Stimulated activated naive B cell treated with anti-CD40 and anti-IgM and Interleukin-4, amounts not matched to agents 10 μg/mL and 1 μg/mL and 100 μg/mL, for 72 hours (primary cell): ENCODE data around the gene MCM3AP.

Experiments used
- ATAC-seq, 2 donors: fragments of 150-1000 bp; cut with Tn5 transposase; replicated peaks; 2 replicates each; pipeline ENCODE4 v1.10.0; 2021; ENCODE audit warnings: moderate library complexity in 1 of 2
- DNase-seq: peaks from one replicate; pipeline ENCODE4 v3.0.0; 2021
- H3K27ac Mint-ChIP-seq: one replicate; pipeline ENCODE4 v1.8.0; 2022; ENCODE audit warnings: mild to moderate bottlenecking, mixed read lengths
- H3K27me3 Mint-ChIP-seq, 2 donors: one replicate each; pipeline ENCODE4 v1.8.0; 2022; ENCODE audit warnings: mixed read lengths in 2 of 2
- H3K36me3 Mint-ChIP-seq, 2 donors: one replicate each; pipeline ENCODE4 v1.8.0; 2022; ENCODE audit warnings: mixed read lengths in 2 of 2, mild to moderate bottlenecking in 1 of 2
- H3K4me1 Mint-ChIP-seq, 2 donors: one replicate each; pipeline ENCODE4 v1.8.0; 2022; ENCODE audit warnings: mixed read lengths in 2 of 2, mild to moderate bottlenecking in 1 of 2
- H3K4me3 Mint-ChIP-seq, 2 donors: one replicate each; pipeline ENCODE4 v1.8.0; 2022; ENCODE audit warnings: mild to moderate bottlenecking in 2 of 2, mixed read lengths in 2 of 2, moderate library complexity in 1 of 2
- H3K9me3 Mint-ChIP-seq, 2 donors: one replicate each; pipeline ENCODE4 v1.8.0; 2022; ENCODE audit warnings: mixed read lengths in 2 of 2, mild to moderate bottlenecking in 1 of 2

Gene MCM3AP

DNA sequence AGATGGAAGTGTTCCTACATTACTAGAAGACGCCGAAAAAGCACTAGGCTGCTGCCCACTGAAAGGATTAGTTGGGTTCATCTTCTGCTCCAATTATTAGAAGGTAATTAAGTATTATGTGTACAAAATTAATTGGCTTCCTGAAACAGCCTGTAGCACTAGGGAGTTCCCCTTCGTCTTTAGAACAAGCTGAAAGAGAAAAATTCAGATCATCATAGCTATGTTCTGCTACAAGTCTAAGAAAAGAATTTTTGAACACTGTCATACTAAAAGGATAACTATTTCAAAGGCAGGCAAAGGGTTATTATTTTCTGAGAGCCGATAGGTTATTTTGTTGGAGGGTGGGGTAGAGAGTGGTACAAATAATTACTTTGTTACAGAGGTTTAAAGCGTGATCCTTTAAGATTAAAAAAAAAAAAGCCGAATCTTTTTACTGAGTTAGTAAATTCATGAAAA lies at the start of gene MCM3AP:
Gene MCM3AP (minus strand): TSS at position 406 of the 456 bp plus-strand sequence. CDS start 325 bp downstream, at position 81.
- Mint-ChIP-seq H3K27me3 (no peaks in the 10 kb centered on the region), H3K4me1 (peaks cover 15 to 51% of the 10 kb centered on the region in 2 donors)

DNA sequence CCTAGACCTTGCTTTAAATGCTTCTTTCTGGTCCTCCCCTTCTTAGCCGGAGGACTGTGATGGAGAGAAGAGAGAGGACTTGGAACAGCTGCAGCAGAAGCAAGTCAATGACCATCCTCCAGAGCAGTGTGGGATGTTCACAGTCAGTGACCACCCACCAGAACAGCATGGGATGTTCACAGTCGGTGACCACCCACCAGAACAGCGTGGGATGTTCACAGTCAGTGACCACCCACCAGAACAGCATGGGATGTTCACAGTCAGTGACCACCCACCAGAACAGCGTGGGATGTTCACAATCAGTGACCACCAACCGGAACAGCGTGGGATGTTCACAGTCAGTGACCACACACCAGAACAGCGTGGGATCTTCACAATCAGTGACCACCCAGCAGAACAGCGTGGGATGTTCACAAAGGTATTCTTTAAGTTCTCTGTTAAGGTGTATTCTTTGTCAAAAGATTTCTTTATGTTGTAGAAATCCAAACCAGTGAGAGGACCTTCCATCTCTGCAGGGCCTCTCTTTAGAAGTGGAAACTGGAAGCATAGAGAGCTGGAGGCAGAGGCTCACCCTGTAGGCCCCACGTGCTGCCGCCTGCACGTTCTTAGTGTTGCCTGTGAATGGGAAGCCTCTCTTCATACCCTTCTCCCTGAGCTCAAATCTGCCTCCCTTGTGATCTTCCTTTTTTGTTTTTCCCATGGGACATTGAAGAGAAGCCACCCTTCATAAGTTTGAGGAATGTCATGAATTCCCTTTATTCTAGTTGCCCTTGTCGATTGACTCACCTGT lies 49.1 kb upstream of the MCM3AP start:
- H3K9me3 Mint-ChIP-seq, result no peaks in the 10 kb centered on the region
- no peak overlapping the region for H3K4me3 Mint-ChIP-seq
- peak overlapping the region; percentile 72 for H3K27ac Mint-ChIP-seq
- H3K27me3 Mint-ChIP-seq, result no peaks in the 10 kb centered on the region
- H3K36me3 Mint-ChIP-seq, result peaks cover 38 to 44% of the 10 kb centered on the region in 2 donors
- no peak for ATAC-seq
- peaks cover 0 to 2% of the 10 kb centered on the region in 2 donors for H3K4me1 Mint-ChIP-seq
- no peak for DNase-seq

More for the DNA sequence above, at the start of gene MCM3AP:
- Mint-ChIP-seq H3K9me3 (no peaks in the 10 kb centered on the region), H3K36me3 (peaks cover 17 to 39% of the 10 kb centered on the region in 2 donors), H3K4me3 (peak within 1 kb of the TSS; percentile 98 to 99), H3K27ac (peak within 1 kb of the TSS; percentile 97)
- ATAC-seq (no peak), DNase-seq (no peak)

DNA sequence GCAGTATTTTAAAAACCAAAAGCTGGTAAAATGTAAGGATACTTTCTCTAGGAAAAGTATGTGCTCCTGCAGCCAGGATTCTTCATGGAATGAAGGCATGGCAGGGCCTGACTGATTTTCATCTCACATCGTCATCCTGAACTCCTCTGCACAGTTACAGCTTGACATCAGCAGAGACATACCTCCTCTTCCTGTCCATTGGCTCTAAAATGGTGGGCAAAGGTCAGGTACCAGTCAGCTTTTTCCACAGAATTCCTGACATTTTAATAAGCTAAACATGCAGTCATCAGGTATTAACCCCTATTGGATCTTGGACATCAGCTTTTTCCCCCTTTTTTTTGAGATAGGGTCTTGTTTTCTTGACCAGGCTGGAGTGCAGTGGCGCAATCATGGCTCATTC lies 44.4 kb upstream of the MCM3AP start:
- no peaks in the 10 kb centered on the region for H3K27me3 Mint-ChIP-seq
- no peak overlapping the region for H3K4me3 Mint-ChIP-seq
- H3K27ac Mint-ChIP-seq, result no peak overlapping the region
- peaks cover 7 to 12% of the 10 kb centered on the region in 2 donors for H3K4me1 Mint-ChIP-seq
- no peaks in the 10 kb centered on the region for H3K9me3 Mint-ChIP-seq
- ATAC-seq (no peak), DNase-seq (no peak)
- peaks cover 28 to 43% of the 10 kb centered on the region in 2 donors for H3K36me3 Mint-ChIP-seq

DNA sequence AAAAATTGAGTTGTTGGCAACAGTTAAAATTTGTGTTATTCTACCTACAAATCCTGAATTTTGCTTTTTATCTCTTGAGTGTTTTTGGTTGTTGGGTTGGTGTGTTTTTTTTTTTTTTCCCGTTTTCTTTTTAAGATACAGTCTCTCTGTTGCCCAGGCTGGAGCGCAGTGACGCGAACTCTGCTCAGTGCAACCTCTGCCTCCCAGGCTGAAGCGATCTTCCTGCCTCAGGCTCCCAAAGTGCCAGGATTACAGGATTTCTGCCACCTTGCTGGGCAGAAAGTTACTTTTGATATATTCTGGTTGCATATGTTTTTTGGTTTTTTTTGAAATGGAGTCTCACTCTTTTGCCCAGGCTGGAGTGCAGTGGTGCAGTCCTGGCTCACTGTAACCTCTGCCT lies 42.7 kb upstream of the MCM3AP start:
- H3K27me3 Mint-ChIP-seq, result no peaks in the 10 kb centered on the region
- no peak overlapping the region for H3K27ac Mint-ChIP-seq
- H3K4me1 Mint-ChIP-seq, result peaks cover 9 to 14% of the 10 kb centered on the region in 2 donors
- H3K4me3 Mint-ChIP-seq, result no peak overlapping the region
- H3K9me3 Mint-ChIP-seq, result no peaks in the 10 kb centered on the region
- H3K36me3 Mint-ChIP-seq, result peaks cover 29 to 46% of the 10 kb centered on the region in 2 donors
- ATAC-seq, result no peak
- DNase-seq, result no peak

DNA sequence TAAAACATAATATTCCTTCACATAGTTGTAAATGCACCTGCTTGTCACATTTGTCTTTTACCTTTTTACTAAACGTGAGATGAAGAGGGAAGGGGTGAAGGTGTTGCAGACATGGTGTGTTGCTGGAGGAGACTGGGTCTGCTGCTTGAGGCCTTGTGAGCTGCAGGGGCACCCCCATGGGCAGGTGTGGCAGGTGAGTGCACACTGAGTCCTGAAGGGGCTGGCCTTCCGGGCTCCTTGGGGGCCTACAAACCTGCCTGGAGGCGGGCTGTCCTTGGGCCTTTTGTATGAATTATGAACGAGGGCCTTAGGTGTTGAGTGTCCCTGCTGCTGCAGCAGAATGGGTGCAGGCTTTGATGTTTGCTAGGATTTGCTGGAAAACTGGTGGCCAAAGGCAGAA lies 42.3 kb upstream of the MCM3AP start:
- peaks cover 13 to 18% of the 10 kb centered on the region in 2 donors for H3K4me1 Mint-ChIP-seq
- DNase-seq (no peak), ATAC-seq (no peak)
- no peaks in the 10 kb centered on the region for H3K27me3 Mint-ChIP-seq
- peaks cover 27 to 46% of the 10 kb centered on the region in 2 donors for H3K36me3 Mint-ChIP-seq
- no peaks in the 10 kb centered on the region for H3K9me3 Mint-ChIP-seq
- H3K27ac Mint-ChIP-seq, result no peak overlapping the region
- no peak overlapping the region for H3K4me3 Mint-ChIP-seq

DNA sequence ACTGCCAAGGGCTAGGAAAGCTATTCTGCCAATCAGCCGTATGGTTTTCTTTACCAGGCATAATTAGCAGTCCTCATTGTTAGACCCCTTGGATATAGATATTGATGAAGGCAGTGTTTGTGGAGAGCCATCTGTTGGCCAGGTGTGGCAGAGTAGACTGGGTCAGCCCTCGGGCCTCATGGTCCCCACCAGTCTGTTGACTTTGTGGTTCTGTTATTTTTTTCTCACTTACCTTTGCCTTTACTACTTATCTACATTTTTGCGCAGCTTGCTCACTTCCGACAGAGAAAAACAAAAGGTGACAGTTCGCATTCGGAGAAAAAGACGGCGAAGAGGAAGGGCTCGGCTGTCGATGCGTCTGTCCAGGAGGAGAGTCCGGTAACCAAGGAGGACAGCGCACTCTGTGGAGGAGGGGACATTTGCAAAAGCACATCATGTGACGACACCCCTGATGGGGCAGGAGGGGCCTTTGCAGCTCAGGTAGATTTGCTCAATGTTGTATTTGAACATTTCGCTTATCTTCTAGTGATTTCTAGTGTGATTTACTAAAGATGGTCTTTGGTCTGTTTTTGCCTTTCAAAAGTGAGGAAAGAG lies 40.8 kb upstream of the MCM3AP start:
- ATAC-seq, result no peak
- Mint-ChIP-seq H3K27ac (no peak overlapping the region), H3K36me3 (peaks cover 25 to 45% of the 10 kb centered on the region in 2 donors), H3K4me3 (no peak overlapping the region), H3K27me3 (no peaks in the 10 kb centered on the region), H3K4me1 (peaks cover 19 to 28% of the 10 kb centered on the region in 2 donors), H3K9me3 (no peaks in the 10 kb centered on the region)
- DNase-seq, result no peak

DNA sequence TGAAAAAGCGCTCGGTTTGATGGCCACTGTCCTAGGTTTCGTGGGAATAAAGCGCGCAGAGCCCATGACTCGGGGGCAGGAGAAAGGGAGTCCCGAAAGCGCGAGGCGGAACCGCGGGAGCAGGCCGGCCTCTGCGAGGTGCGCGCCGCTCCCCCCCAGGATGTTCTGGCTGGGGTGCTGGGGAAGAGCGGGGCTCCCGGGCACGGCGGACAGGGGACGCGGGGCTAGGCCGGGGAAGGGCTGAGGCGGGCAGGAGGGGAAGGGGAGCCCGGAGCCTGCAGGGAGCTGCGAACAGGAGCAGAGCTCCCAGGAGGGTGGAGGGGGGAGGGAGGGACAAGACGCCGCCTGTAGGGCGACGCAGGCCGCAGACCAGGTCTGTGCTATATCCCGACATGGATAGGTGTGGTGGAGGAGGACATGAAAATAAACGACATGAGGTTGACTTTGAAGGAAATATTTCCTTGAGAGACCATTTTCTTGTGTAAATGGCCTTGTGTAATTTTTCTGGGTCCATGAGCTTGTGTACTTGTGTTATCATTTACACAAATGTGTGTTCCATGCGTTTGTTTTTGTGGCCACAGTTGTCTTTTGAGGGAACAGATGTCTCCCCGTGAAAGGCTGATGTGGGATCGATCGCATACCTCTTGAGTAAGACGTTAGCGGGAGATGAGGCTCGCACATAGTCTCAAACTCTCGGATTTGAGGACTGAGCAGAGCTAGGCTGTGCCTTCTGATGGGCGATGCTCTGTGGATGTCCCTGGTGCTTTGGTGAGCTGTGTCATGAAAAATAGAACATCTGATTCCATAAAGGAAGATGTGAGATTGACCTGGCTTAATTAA lies 39.9 kb upstream of the MCM3AP start:
- DNase-seq, result no peak
- Mint-ChIP-seq H3K36me3 (peaks cover 21 to 40% of the 10 kb centered on the region in 2 donors), H3K4me3 (peak overlapping the region; percentile 96 to 99), H3K27ac (peak overlapping the region; percentile 88), H3K4me1 (peaks cover 19 to 28% of the 10 kb centered on the region in 2 donors), H3K27me3 (no peaks in the 10 kb centered on the region), H3K9me3 (no peaks in the 10 kb centered on the region)
- peak in 1 of 2 donors; percentile 8 for ATAC-seq

DNA sequence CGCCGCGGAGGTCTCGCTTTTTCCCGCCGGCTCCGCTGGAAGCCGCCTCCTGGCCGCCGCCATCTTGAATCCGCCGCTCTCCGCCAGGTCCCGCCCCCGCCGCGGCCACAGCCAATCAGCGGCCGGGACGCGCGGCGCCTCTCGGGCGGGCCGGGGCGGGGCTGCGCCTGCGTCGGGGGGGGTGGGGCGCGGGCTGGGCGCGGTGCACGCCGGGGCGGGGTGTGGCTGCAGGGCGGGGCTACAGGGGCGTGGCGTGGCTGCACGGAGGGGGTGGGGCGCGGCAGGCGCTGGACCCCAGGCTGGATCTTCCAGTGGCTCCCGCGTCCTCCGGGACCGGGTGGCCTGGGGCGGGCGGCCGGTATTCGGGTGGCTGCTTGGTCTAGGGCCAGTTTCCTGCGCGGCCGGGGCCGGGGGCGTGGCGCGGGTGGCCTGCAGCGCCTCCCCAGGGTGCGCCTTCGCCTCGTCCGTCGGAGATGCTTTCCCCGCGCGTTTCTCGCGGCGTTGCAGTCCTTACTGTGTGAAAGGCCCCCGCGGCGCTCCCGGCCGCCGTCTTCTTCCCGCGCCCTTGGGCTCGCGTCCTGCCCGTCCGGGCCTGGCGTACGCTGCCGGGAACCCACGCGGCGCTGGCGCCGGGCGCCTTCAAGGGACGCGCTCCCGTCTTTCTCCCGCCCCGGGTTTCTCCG lies 39.1 kb upstream of the MCM3AP start:
- peak; percentile 78 for DNase-seq
- peak overlapping the region; percentile 96 to 99 for H3K4me3 Mint-ChIP-seq
- peak overlapping the region; percentile 99 for H3K27ac Mint-ChIP-seq
- H3K4me1 Mint-ChIP-seq, result peaks cover 19 to 28% of the 10 kb centered on the region in 2 donors
- peaks cover 20 to 39% of the 10 kb centered on the region in 2 donors for H3K36me3 Mint-ChIP-seq
- peak; percentile 78 to 80 for ATAC-seq
- H3K27me3 Mint-ChIP-seq, result no peaks in the 10 kb centered on the region
- H3K9me3 Mint-ChIP-seq, result no peaks in the 10 kb centered on the region

DNA sequence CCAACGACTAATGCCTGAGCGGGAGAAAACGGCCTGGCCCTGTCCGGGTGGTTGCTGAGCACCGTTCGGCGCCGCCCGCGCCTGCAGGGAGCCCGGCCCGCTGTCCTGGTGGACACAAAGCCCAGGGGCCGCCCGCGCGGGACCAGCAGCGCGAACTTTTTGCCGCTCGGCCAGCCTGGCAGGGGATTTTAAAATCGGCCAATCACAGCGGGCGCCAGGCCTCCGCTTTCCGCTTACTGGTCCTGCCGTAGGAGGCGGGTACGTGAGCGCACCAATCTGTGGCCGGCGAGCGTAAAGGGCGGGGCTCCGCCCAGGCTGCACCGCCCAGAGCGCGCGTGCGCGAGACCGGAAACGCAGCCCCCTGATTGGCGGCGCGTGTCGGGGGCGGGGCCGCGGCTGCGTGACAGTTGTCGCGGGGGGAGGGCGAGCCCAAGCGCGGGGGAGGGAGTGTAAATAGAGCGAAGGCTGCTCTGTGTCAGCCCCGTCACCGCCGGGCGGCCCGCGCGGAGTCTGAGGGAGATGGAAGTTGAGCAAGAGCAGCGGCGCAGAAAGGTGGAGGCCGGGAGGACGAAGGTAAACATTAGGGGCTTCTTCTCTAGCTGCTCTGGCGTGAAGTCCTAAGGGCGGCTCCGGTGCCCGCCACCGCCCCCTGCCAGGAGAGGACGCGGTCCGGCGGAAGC lies 38.4 kb upstream of the MCM3AP start, which contains the start of the genes C21orf58 and PCNT:
Gene C21orf58 (minus strand): TSS at position 161 of the 680 bp plus-strand sequence. CDS start 1,132 bp downstream, outside the sequence.
Gene PCNT (plus strand): TSS at position 447 of the 680 bp plus-strand sequence. CDS start 73 bp downstream, at position 520.
- peak within 1 kb of the TSS; percentile 99 for H3K27ac Mint-ChIP-seq
- DNase-seq, result peak; percentile 98
- ATAC-seq, result peak; percentile 86 to 88
- no peaks in the 10 kb centered on the region for H3K27me3 Mint-ChIP-seq
- H3K4me1 Mint-ChIP-seq, result peaks cover 19 to 28% of the 10 kb centered on the region in 2 donors
- peaks cover 15 to 32% of the 10 kb centered on the region in 2 donors for H3K36me3 Mint-ChIP-seq
- no peaks in the 10 kb centered on the region for H3K9me3 Mint-ChIP-seq
- H3K4me3 Mint-ChIP-seq, result peak within 1 kb of the TSS; percentile 96 to 99

DNA sequence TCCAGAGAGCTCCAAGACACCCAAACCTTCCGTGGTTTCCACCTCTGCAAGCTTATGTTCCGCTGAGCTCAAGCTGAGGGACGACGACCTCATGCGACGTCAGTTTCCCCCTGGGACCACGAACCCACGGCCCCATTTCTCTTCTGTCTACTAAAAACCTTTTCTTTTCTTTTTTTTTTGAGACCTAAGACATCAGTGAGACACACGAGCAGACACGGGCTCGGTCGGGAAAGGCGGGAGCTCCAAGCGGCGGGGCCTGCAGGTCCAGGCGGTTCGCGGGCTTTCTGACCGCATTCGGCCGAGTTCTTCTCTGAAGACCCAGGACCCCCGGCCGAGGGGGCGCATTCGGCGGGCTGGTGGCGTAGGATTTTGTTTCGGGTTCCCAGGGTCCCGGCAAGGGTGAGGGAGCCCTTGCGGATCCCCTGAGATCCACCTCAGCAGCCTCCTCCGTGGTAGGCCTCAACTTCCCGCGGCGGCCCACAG lies 37.9 kb upstream of the MCM3AP start:
- peaks cover 19 to 28% of the 10 kb centered on the region in 2 donors for H3K4me1 Mint-ChIP-seq

DNA sequence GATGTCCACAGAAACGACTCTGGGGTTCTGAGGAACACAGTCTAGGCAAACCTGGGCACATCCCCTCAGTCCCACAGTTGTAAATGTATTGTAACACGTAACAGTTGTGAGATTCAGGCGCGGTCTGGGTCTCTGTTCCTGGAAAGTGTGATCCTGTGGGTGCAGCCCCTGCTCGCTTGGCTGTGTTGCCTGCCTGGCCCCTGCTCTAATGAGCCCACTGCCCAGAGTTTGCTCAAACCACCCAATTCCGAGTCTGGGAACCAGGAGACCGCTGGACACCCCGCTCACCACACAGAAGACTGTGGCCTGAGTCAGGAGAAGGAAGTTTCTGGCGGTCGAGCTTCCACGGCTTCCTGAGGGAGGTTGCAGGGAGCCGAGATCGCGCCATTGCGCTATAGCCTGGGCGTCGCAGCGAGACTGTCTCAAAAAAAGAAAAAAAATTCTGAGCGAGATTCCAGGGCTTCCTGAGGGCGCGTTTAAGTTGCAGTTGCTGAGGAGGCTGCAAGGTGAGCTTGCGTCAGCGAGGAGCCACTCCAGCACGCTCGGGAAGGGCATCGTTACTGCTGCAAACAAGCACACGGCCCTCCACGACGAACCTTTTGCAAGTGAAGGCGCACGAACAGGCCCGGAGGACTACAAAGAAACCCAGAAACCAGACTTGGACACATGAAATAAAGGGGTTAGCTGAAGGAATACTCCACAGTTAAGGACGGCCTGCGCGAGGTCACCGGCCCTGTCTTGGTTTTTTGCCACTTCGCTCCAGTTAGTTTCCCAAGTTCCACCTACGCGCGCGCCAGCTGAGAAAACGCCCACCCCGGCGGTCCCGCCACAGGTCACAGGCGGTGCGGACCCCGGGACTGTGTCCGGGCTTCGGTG lies 37.2 kb upstream of the MCM3AP start:
- ATAC-seq, result no peak
- Mint-ChIP-seq H3K4me1 (peaks cover 19 to 28% of the 10 kb centered on the region in 2 donors), H3K27me3 (no peaks in the 10 kb centered on the region), H3K27ac (peak overlapping the region; percentile 91), H3K9me3 (no peaks in the 10 kb centered on the region), H3K4me3 (peak overlapping the region; percentile 96 to 99), H3K36me3 (peaks cover 8 to 22% of the 10 kb centered on the region in 2 donors)
- DNase-seq, result peak; percentile 18

More for the DNA sequence above, 37.9 kb upstream of the MCM3AP start:
- Mint-ChIP-seq H3K9me3 (no peaks in the 10 kb centered on the region), H3K27me3 (no peaks in the 10 kb centered on the region), H3K36me3 (peaks cover 9 to 29% of the 10 kb centered on the region in 2 donors), H3K4me3 (peak overlapping the region; percentile 96 to 99), H3K27ac (peak overlapping the region; percentile 91)
- DNase-seq (no peak), ATAC-seq (peak in 1 of 2 donors; percentile 3)

DNA sequence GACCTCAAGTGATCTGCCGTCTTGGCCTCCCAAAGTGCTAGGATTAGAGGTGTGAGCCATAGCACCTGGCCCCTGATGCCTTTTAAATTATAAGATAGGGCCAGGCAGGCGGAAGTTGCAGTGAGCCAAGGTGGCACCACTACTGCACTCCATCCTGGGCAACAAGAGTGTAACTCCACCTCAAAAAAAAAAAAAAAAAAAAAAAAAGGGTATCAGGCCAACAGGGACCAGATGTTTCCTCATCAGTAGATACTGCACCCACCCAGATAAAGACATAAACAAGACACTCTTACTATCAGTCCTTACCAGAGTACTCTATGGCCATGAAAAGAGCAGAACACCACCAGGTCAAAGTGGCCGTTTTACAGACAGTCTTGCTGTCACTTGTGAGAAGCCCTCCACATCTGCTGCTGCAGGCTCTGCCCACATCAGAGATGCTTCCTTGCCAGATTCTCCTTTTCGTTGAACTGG lies 35.0 kb upstream of the MCM3AP start:
- Mint-ChIP-seq H3K4me3 (no peak overlapping the region), H3K27ac (no peak overlapping the region), H3K36me3 (peaks cover 2 to 10% of the 10 kb centered on the region in 2 donors), H3K9me3 (no peaks in the 10 kb centered on the region), H3K27me3 (no peaks in the 10 kb centered on the region), H3K4me1 (peaks cover 13 to 18% of the 10 kb centered on the region in 2 donors)
- no peak for ATAC-seq
- no peak for DNase-seq
